H1 (cell line): Measurements from ENCODE around the gene ARHGAP26. TPM values are rescaled to one million over a fixed set of nuclear protein-coding genes. Genes with fewer than 3 reads are reported as not detected.

Experiments
- CTCF ChIA-PET: fragments of 300-600 bp; sonication (Branson Sonifier 250); formaldehyde crosslinking; loops from one replicate; lab custom pipeline; 2021; ENCODE audit not compliant: partially characterized antibody; lab: Charles Lee
- POLR2A ChIA-PET: fragments of 300-600 bp; sonication (Branson Sonifier 250); formaldehyde crosslinking; loops from one replicate; lab custom pipeline; 2021; ENCODE audit warnings: inconsistent platforms; ENCODE audit not compliant: partially characterized antibody; lab: Charles Lee
- DNase-seq, 2 experiments: peaks; one replicate each; pipeline versions ENCODE4 v3.0.0 to v3.0.0-alpha.2; 2010 to 2022; ENCODE audit warnings: low spot score in 2 of 2, low read depth in 1 of 2, mixed read lengths in 1 of 2
- FAIRE-seq: peaks from 2 replicates; lab custom pipeline; 2011; peaks lifted over from hg19 to GRCh38; lab: Jason Lieb, UNC
- H2AFZ ChIP-seq: 2 replicates; pipeline ENCODE4 v1.8.1; 2012; ENCODE audit warnings: low read length, inconsistent platforms
- H2AK5ac ChIP-seq: 2 replicates; pipeline ENCODE4 v1.6.1; 2013; ENCODE audit warnings: low read depth, low read length
- H2BK120ac ChIP-seq: replicated peaks from 2 replicates; pipeline ENCODE3; 2013; ENCODE audit warnings: low read depth, low read length, inconsistent platforms
- H2BK12ac ChIP-seq: 2 replicates; pipeline ENCODE4 v1.6.1; 2013; ENCODE audit warnings: low read depth, low read length
- H2BK15ac ChIP-seq: 2 replicates; pipeline ENCODE4 v1.6.1; 2013; ENCODE audit warnings: low read length
- H2BK20ac ChIP-seq: 2 replicates; pipeline ENCODE4 v1.6.1; 2013; ENCODE audit warnings: low read length
- H2BK5ac ChIP-seq: 2 replicates; pipeline ENCODE4 v1.6.1; 2013; ENCODE audit warnings: low read depth, low read length
- H3K14ac ChIP-seq: 2 replicates; pipeline ENCODE4 v1.6.1; 2013; ENCODE audit warnings: inconsistent platforms; ENCODE audit not compliant: insufficient read length
- H3K18ac ChIP-seq: 2 replicates; pipeline ENCODE4 v1.6.1; 2013; ENCODE audit warnings: low read length; ENCODE audit errors: extremely low read depth
- H3K23ac ChIP-seq: 2 replicates; pipeline ENCODE4 v1.6.1; 2013; ENCODE audit warnings: inconsistent platforms; ENCODE audit not compliant: insufficient read length
- H3K23me2 ChIP-seq: 2 replicates; pipeline ENCODE4 v1.6.1; 2013; ENCODE audit warnings: low read depth, low read length
- H3K27ac ChIP-seq: 2 replicates; pipeline ENCODE4 v1.6.1; 2011; ENCODE audit warnings: low read depth, low read length, inconsistent platforms
- H3K27me3 ChIP-seq, 4 experiments: replicated peaks in 1 of 4; 1 replicate in 1 of 4; 2 replicates in 3 of 4; pipeline versions ENCODE4 v1.6.1 to v1.8.1; 2011 to 2013; ENCODE audit warnings: low read length in 3 of 4, mild to moderate bottlenecking in 3 of 4, inconsistent platforms in 2 of 4, mixed read lengths in 2 of 4, moderate library complexity in 1 of 4; ENCODE audit not compliant: control insufficient read depth in 3 of 4, insufficient read depth in 3 of 4; ENCODE audit errors: extremely low read depth in 1 of 4
- H3K36me3 ChIP-seq, 4 experiments: 2 replicates each; pipeline versions ENCODE4 v1.6.1 to v1.8.1; 2011 to 2013; ENCODE audit warnings: mild to moderate bottlenecking in 4 of 4, low read length in 3 of 4, moderate library complexity in 2 of 4, control low read depth in 1 of 4, inconsistent platforms in 1 of 4; ENCODE audit not compliant: insufficient read depth in 4 of 4, control insufficient read depth in 2 of 4
- H3K4ac ChIP-seq: replicated peaks from 2 replicates; pipeline ENCODE3; 2013; ENCODE audit warnings: low read length, low read depth, mixed read lengths, inconsistent platforms; ENCODE audit not compliant: insufficient read length
- H3K4me1 ChIP-seq, 4 experiments: replicated peaks in 1 of 4; 1 replicate in 1 of 4; 2 replicates in 3 of 4; pipeline versions ENCODE4 v1.6.1 to v1.8.1; 2011 to 2013; ENCODE audit warnings: low read length in 3 of 4, inconsistent platforms in 2 of 4, mixed read lengths in 1 of 4; ENCODE audit not compliant: insufficient read depth in 4 of 4, control insufficient read depth in 3 of 4
- H3K4me2 ChIP-seq, 2 experiments: 2 replicates each; pipeline versions ENCODE4 v1.6.1 to v1.8.1; 2011 to 2013; ENCODE audit warnings: low read depth in 2 of 2, low read length in 2 of 2, control low read depth in 1 of 2, inconsistent platforms in 1 of 2, mild to moderate bottlenecking in 1 of 2; ENCODE audit not compliant: insufficient read depth in 1 of 2
- H3K4me3 ChIP-seq, 4 experiments: fragments of 200-600, 300-600 bp in 1 of 4; sonication (generic), shearing (Covaris generic), sonication (Bioruptor Twin) in 1 of 4; 2 replicates each; pipeline versions ENCODE4 v1.5.1 to v1.8.1; 2011 to 2016; ENCODE audit warnings: low read length in 4 of 4, low read depth in 3 of 4, control low read depth in 2 of 4, inconsistent platforms in 2 of 4, mild to moderate bottlenecking in 2 of 4, mixed read lengths in 1 of 4, moderate library complexity in 1 of 4; ENCODE audit not compliant: insufficient read depth in 2 of 4; ENCODE audit errors: extremely low read depth in 1 of 4
- H3K56ac ChIP-seq: replicated peaks from 2 replicates; pipeline ENCODE3; 2013; ENCODE audit warnings: low read depth, mild to moderate bottlenecking, mixed read lengths, low read length, inconsistent platforms; ENCODE audit not compliant: insufficient read length
- H3K79me1 ChIP-seq: 2 replicates; pipeline ENCODE4 v1.6.1; 2013; ENCODE audit warnings: low read depth, low read length, control low read depth
- H3K79me2 ChIP-seq, 2 experiments: 2 replicates each; pipeline versions ENCODE4 v1.6.1 to v1.8.1; 2012 to 2013; ENCODE audit warnings: low read length in 2 of 2, mild to moderate bottlenecking in 2 of 2, inconsistent platforms in 1 of 2; ENCODE audit not compliant: insufficient read depth in 2 of 2, control insufficient read depth in 1 of 2
- H3K9ac ChIP-seq, 4 experiments: replicated peaks in 1 of 4; 1 replicate in 1 of 4; 2 replicates in 3 of 4; pipeline versions ENCODE4 v1.6.1 to v1.8.1; 2011 to 2013; ENCODE audit warnings: low read depth in 3 of 4, low read length in 3 of 4, control low read depth in 2 of 4, mild to moderate bottlenecking in 2 of 4, moderate library complexity in 2 of 4, inconsistent platforms in 1 of 4; ENCODE audit errors: extremely low read depth in 1 of 4
- H3K9me3 ChIP-seq, 2 experiments: 2 replicates each; pipeline versions ENCODE4 v1.6.1 to v1.8.1; 2012 to 2013; ENCODE audit warnings: mild to moderate bottlenecking in 2 of 2, moderate library complexity in 2 of 2, control low read depth in 1 of 2, inconsistent platforms in 1 of 2, low read depth in 1 of 2, low read length in 1 of 2, mixed read lengths in 1 of 2; ENCODE audit not compliant: insufficient read depth in 2 of 2
- H4K20me1 ChIP-seq, 2 experiments: replicated peaks in 1 of 2; 2 replicates each; pipeline versions ENCODE3 to v1.8.1; 2011 to 2013; ENCODE audit warnings: inconsistent platforms in 2 of 2, low read length in 2 of 2, mild to moderate bottlenecking in 1 of 2; ENCODE audit not compliant: insufficient read depth in 2 of 2, control insufficient read depth in 1 of 2
- H4K5ac ChIP-seq: 2 replicates; pipeline ENCODE4 v1.6.1; 2013; ENCODE audit warnings: low read length, low read depth, mixed read lengths, inconsistent platforms; ENCODE audit not compliant: insufficient read length
- H4K8ac ChIP-seq: 2 replicates; pipeline ENCODE4 v1.8.0; 2013; ENCODE audit warnings: mild to moderate bottlenecking, moderate library complexity, low read length, inconsistent platforms; ENCODE audit not compliant: insufficient read depth; ENCODE audit errors: extremely low read depth
- H4K91ac ChIP-seq: replicated peaks from 2 replicates; pipeline ENCODE3; 2013; ENCODE audit warnings: low read length, mixed read lengths, inconsistent platforms; ENCODE audit not compliant: insufficient read length
- HDAC6 ChIP-seq: IDR thresholded peaks from one replicate; pipeline ENCODE4 v1.7.1; 2012; ENCODE audit warnings: low read depth, mild to moderate bottlenecking, inconsistent platforms, low read length, moderate library complexity
- KDM5A ChIP-seq: fragments of 200-600 bp; IDR thresholded peaks from 2 replicates; pipeline ENCODE4 v1.7.1; 2012; ENCODE audit warnings: mild to moderate bottlenecking, low read length, inconsistent platforms, mixed read lengths
- RAD21 ChIP-seq, 2 experiments: IDR thresholded peaks in 1 of 2; conservative IDR thresholded peaks in 1 of 2; 2 replicates each; pipeline ENCODE4 v1.6.1; 2011; ENCODE audit warnings: low read depth in 2 of 2, low read length in 2 of 2, improper control_type of control experiment in 1 of 2, inconsistent platforms in 1 of 2, mild to moderate bottlenecking in 1 of 2, moderate library complexity in 1 of 2
- TBP ChIP-seq: IDR thresholded peaks from 2 replicates; pipeline ENCODE4 v1.6.1; 2011; ENCODE audit warnings: low read depth, low read length, improper control_type of control experiment
- WGBS, 2 experiments: shearing (Covaris generic) in 1 of 2; methylation state at CpG; one replicate each; pipeline versions ENCODE4 v1.1.6 to v1.1.7; 2013 to 2015; ENCODE audit warnings: low lambda C conversion rate in 2 of 2, mixed read lengths in 2 of 2, inconsistent platforms in 1 of 2, low coverage in 1 of 2, missing lambda C conversion rate in 1 of 2; ENCODE audit not compliant: insufficient replicate concordance in 2 of 2, insufficient coverage in 1 of 2, insufficient read length in 1 of 2; ENCODE audit errors: extremely low coverage in 1 of 2, missing lambda C conversion rate in 1 of 2; 5-methylcytosine and 5-hydroxymethylcytosine counted together
- polyA plus RNA-seq, 7 experiments: library from polyadenylated mRNA; depleted of rRNA in 3 of 7; stranded (reverse) in 5 of 7; unstranded in 2 of 7; fragments of >200 nt in 5 of 7; fragments of 200-250 nt in 2 of 7; gene quantifications; 1 replicate in 5 of 7; 2 replicates in 1 of 7; 4 replicates in 1 of 7; pipeline versions ENCODE4 v1.2.1 to v1.2.3, GENCODE V29; 2011 to 2013; ENCODE audit warnings: missing spikeins in 2 of 7, mixed read lengths in 2 of 7
- total RNA-seq: library from RNA; stranded (reverse); fragmentation: NEBNext Ultra II Directional; extraction: Animal tissue kit (Norgen Biotek cat#: 25700); gene quantifications from 2 replicates; pipeline ENCODE4 v1.2.1, GENCODE V29; 2021
- TF ChIP-seq, protein P1 (sequence below): IDR thresholded peaks from 2 replicates; pipeline ENCODE4 v1.6.1; 2011; ENCODE audit warnings: low read length, improper control_type of control experiment

Gene ARHGAP26
- total and polyA plus RNA-seq, 2 of the 8 experiments (the other 6 are each of a cell fraction or from before 2014, with no cell fraction given): 7.1 to 24.8 TPM

DNA sequence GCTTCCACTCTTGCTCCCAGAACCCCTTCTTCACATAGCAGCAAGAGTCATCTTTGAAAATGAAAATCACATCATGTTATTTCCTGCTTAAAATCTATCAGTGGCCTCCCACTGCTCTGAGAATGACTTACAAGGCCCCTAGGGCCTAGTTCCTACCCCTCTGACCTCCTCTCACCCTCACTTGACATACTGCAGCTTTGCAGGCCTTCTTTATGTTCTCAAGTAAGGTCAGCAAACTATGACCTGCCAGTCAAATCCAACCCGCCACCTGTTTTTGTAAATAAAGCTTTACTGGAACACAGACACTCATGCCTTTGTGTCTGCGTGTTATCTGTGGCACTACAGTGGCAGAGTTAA, 447.6 kb downstream of the ARHGAP26 start:
- H2BK20ac ChIP-seq: no peak overlapping the region
- DNase-seq: no peak
- no peak overlapping the region for H3K4ac ChIP-seq
- H4K8ac ChIP-seq: no peak overlapping the region
- no peak overlapping the region for H3K4me3 ChIP-seq
- H3K4me2 ChIP-seq: no peak overlapping the region
- no peak overlapping the region for H3K18ac ChIP-seq
- ChIA-PET CTCF (interaction anchor here (1.3 to 4.9 kb wide), 5 partner anchors 8 to 215 kb away, joined by 4 to 33 read pairs (median 7); no protein-coding TSS in a partner anchor), POLR2A (no interaction called here)
- peaks cover 0 to 14% (median 5%) of the 10 kb centered on the region in 4 experiments; a peak in 3 of 7 replicates for H3K4me1 ChIP-seq
- H3K36me3 ChIP-seq: no peaks in the 10 kb centered on the region; a peak in 1 of 8 replicates
- H3K27me3 ChIP-seq: no peaks in the 10 kb centered on the region
- H4K5ac ChIP-seq: no peak overlapping the region
- no peak overlapping the region for H3K14ac ChIP-seq
- H2BK5ac ChIP-seq: no peak overlapping the region
- no peak overlapping the region for H3K27ac ChIP-seq
- no peak overlapping the region for H3K56ac ChIP-seq
- H2AK5ac ChIP-seq: no peak overlapping the region
- no peak overlapping the region for H3K9ac ChIP-seq
- H3K9me3 ChIP-seq: no peaks in the 10 kb centered on the region
- H2AFZ ChIP-seq: no peak overlapping the region
- H2BK12ac ChIP-seq: no peak overlapping the region
- H3K79me1 ChIP-seq: no peaks in the 10 kb centered on the region
- no peaks in the 10 kb centered on the region for H3K79me2 ChIP-seq
- H4K91ac ChIP-seq: no peak overlapping the region
- H3K23ac ChIP-seq: no peak overlapping the region
- H4K20me1 ChIP-seq: no peaks in the 10 kb centered on the region
- no peak overlapping the region for H2BK15ac ChIP-seq
- peaks cover 2% of the 10 kb centered on the region; the same call in 1 of the 2 replicates for H3K23me2 ChIP-seq
- WGBS, 2 experiments: 81% methylated on average over 2 of the region's 2 CpGs; no CpG with 5 or more reads in 1 of the 2 experiments
- no peak for FAIRE-seq
- no peak for TF ChIP-seq RAD21 (IDR thresholded peaks at IDR 0.05 in 1 of 2, conservative IDR thresholded peaks at IDR 0.05 in 1 of 2; ENCODE audit: low read depth in 2 of 2, low read length in 2 of 2)
- TF ChIP-seq, protein P1, sequence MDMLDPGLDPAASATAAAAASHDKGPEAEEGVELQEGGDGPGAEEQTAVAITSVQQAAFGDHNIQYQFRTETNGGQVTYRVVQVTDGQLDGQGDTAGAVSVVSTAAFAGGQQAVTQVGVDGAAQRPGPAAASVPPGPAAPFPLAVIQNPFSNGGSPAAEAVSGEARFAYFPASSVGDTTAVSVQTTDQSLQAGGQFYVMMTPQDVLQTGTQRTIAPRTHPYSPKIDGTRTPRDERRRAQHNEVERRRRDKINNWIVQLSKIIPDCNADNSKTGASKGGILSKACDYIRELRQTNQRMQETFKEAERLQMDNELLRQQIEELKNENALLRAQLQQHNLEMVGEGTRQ: no peak
- no peak for TF ChIP-seq KDM5A
- no peak for TF ChIP-seq TBP
- TF ChIP-seq HDAC6: no peak
- no peak overlapping the region for H2BK120ac ChIP-seq
